Keratinocyte (primary cell): Measurements from ENCODE around the gene TNIP2. TPM values are rescaled to one million over a fixed set of nuclear protein-coding genes. Genes with fewer than 3 reads are reported as not detected.
A peak's percentile ranks its signal among the peaks of the same experiment; 100 is the strongest.

Source experiments
- DNase-seq: peaks from one replicate; pipeline ENCODE4 v3.0.0-alpha.2; 2011; ENCODE audit warnings: low read depth, missing footprints, low spot score
- FAIRE-seq: peaks from 2 replicates; lab custom pipeline; 2011; peaks lifted over from hg19 to GRCh38; lab: Jason Lieb, UNC
- H2AFZ ChIP-seq: 2 replicates; pipeline ENCODE4 v1.6.0; 2012; ENCODE audit warnings: low read length, control low read depth, inconsistent platforms; ENCODE audit not compliant: control insufficient read depth
- H3K27ac ChIP-seq: 2 replicates; pipeline ENCODE4 v1.5.1; 2011; ENCODE audit warnings: low read length; ENCODE audit not compliant: control insufficient read depth, insufficient read depth
- H3K27me3 ChIP-seq: 3 replicates; pipeline ENCODE4 v1.6.0; 2011; ENCODE audit warnings: low read length; ENCODE audit not compliant: control insufficient read depth, insufficient read depth; ENCODE audit errors: extremely low read depth
- H3K36me3 ChIP-seq, 2 experiments: 2 replicates in 1 of 2; 3 replicates in 1 of 2; pipeline ENCODE4 v1.5.1; 2011; ENCODE audit warnings: low read length in 2 of 2, mild to moderate bottlenecking in 1 of 2; ENCODE audit not compliant: control insufficient read depth in 2 of 2, insufficient read depth in 2 of 2; ENCODE audit errors: extremely low read depth in 1 of 2
- H3K4me1 ChIP-seq: 3 replicates; pipeline ENCODE4 v1.5.1; 2011; ENCODE audit warnings: low read length; ENCODE audit not compliant: control insufficient read depth, insufficient read depth; ENCODE audit errors: extremely low read depth
- H3K4me2 ChIP-seq: 3 replicates; pipeline ENCODE4 v1.6.0; 2011; ENCODE audit warnings: low read depth, low read length; ENCODE audit not compliant: control insufficient read depth, insufficient read depth; ENCODE audit errors: extremely low read depth
- H3K4me3 ChIP-seq, 3 experiments: fragments of 200-600 bp in 1 of 3; sonication (generic) in 1 of 3; 2 replicates in 2 of 3; 3 replicates in 1 of 3; pipeline ENCODE4 v1.5.1; 2011 to 2016; ENCODE audit warnings: low read length in 3 of 3, mild to moderate bottlenecking in 3 of 3, control low read depth in 2 of 3, inconsistent platforms in 1 of 3, low read depth in 1 of 3, mixed read lengths in 1 of 3, mixed run types in 1 of 3, moderate library complexity in 1 of 3; ENCODE audit not compliant: control insufficient read depth in 2 of 3, insufficient read depth in 2 of 3; ENCODE audit errors: extremely low read depth in 1 of 3
- H3K79me2 ChIP-seq: 2 replicates; pipeline ENCODE4 v1.6.0; 2012; ENCODE audit warnings: low read length; ENCODE audit not compliant: control insufficient read depth, insufficient read depth
- H3K9ac ChIP-seq: 3 replicates; pipeline ENCODE4 v1.6.0; 2011; ENCODE audit warnings: low read length; ENCODE audit not compliant: control insufficient read depth, insufficient read depth; ENCODE audit errors: extremely low read depth
- H3K9me1 ChIP-seq: 3 replicates; pipeline ENCODE4 v1.6.0; 2011; ENCODE audit warnings: low read length; ENCODE audit not compliant: control insufficient read depth, insufficient read depth; ENCODE audit errors: extremely low read depth
- H3K9me3 ChIP-seq: 2 replicates; pipeline ENCODE4 v1.5.1; 2012; ENCODE audit warnings: low read depth, low read length; ENCODE audit not compliant: control insufficient read depth
- H4K20me1 ChIP-seq: 3 replicates; pipeline ENCODE4 v1.6.0; 2011; ENCODE audit warnings: low read length; ENCODE audit not compliant: control insufficient read depth, insufficient read depth; ENCODE audit errors: extremely low read depth
- CTCF ChIP-seq, 3 experiments: IDR thresholded peaks in 1 of 3; conservative IDR thresholded peaks in 1 of 3; optimal IDR thresholded peaks in 1 of 3; 2 replicates in 2 of 3; 3 replicates in 1 of 3; pipeline versions ENCODE3 to v1.5.1; 2011; ENCODE audit warnings: low read length in 3 of 3, mild to moderate bottlenecking in 3 of 3, moderate library complexity in 2 of 3, control low read depth in 1 of 3, inconsistent platforms in 1 of 3; ENCODE audit not compliant: insufficient read depth in 2 of 3; ENCODE audit errors: extremely low read depth in 1 of 3
- EZH2 ChIP-seq: IDR thresholded peaks from one replicate; pipeline ENCODE4 v1.6.1; 2012; ENCODE audit warnings: inconsistent platforms, mild to moderate bottlenecking, low read length, moderate library complexity
- dilution Hi-C: fragments of 300-500 bp; cut with MboI; formaldehyde crosslinking; loops from one replicate; pipeline ENCODE4 v1.7.0; 2020; ENCODE audit warnings: low sequenced_read_pairs; ENCODE audit not compliant: extremely low pct_ligation_motif_present
- polyA plus RNA-seq, 5 experiments: library from polyadenylated mRNA; depleted of rRNA in 3 of 5; stranded (reverse) in 3 of 5; stranded (forward) in 1 of 5; unstranded in 1 of 5; fragments of >200 nt; gene quantifications; 1 replicate in 1 of 5; 2 replicates in 3 of 5; 3 replicates in 1 of 5; pipeline versions ENCODE4 v1.2.1 to v1.2.3, GENCODE V29; 2011 to 2012; ENCODE audit warnings: missing spikeins in 2 of 5, low read depth in 1 of 5, low replicate concordance in 1 of 5

TNIP2 gene
- polyA plus RNA-seq, 1 donor (not counting 4 experiments of a cell fraction or from before 2014, with no cell fraction given), result 22.6 TPM

GRCh38 chr4:2714918-2715317 lies 41.2 kb downstream of the TNIP2 start:
- FAIRE-seq, result no peak

GRCh38 chr4:2714061-2714770 lies 41.9 kb downstream of the TNIP2 start:
- Histone ChIP-seq H3K4me1 (peaks cover 10% of the 10 kb centered on the region), H3K9ac (no peak overlapping the region), H3K9me1 (no peaks in the 10 kb centered on the region), H3K36me3 (peaks cover 13 to 14% of the 10 kb centered on the region in 2 experiments), H3K27me3 (no peaks in the 10 kb centered on the region), H4K20me1 (peaks cover 2% of the 10 kb centered on the region), H3K79me2 (peaks cover 2% of the 10 kb centered on the region), H3K4me2 (peak overlapping the region; percentile 18), H3K9me3 (no peaks in the 10 kb centered on the region), H3K27ac (peak overlapping the region; percentile 16), H2AFZ (no peak overlapping the region), H3K4me3 (no peak overlapping the region)
- no peak for TF ChIP-seq EZH2
- no peak for TF ChIP-seq CTCF (optimal IDR thresholded peaks at IDR 0.05 in 1 of 3, IDR thresholded peaks at IDR 0.05 in 1 of 3, conservative IDR thresholded peaks at IDR 0.05 in 1 of 3; ENCODE audit: extremely low read depth in 1 of 3, insufficient read depth in 2 of 3, low read length in 3 of 3)
- FAIRE-seq (no peak), DNase-seq (no peak)
- dilution Hi-C loops, result no loop called here

More at GRCh38 chr4:2714918-2715317, 41.2 kb downstream of the TNIP2 start:
- H3K9ac ChIP-seq, result no peak overlapping the region
- no peak overlapping the region for H3K4me3 ChIP-seq
- H3K27me3 ChIP-seq, result no peaks in the 10 kb centered on the region
- H3K36me3 ChIP-seq, result peaks cover 13 to 14% of the 10 kb centered on the region in 2 experiments
- H3K9me3 ChIP-seq, result no peaks in the 10 kb centered on the region
- no peak for DNase-seq
- H3K4me1 ChIP-seq, result peaks cover 10% of the 10 kb centered on the region
- H2AFZ ChIP-seq, result no peak overlapping the region
- peaks cover 2% of the 10 kb centered on the region for H3K79me2 ChIP-seq
- no peak overlapping the region for H3K27ac ChIP-seq
- H3K4me2 ChIP-seq, result no peak overlapping the region
- dilution Hi-C loops, result no loop called here
- peaks cover 2% of the 10 kb centered on the region for H4K20me1 ChIP-seq
- TF ChIP-seq EZH2, result no peak
- no peak for TF ChIP-seq CTCF (optimal IDR thresholded peaks at IDR 0.05 in 1 of 3, IDR thresholded peaks at IDR 0.05 in 1 of 3, conservative IDR thresholded peaks at IDR 0.05 in 1 of 3; ENCODE audit: extremely low read depth in 1 of 3, insufficient read depth in 2 of 3, low read length in 3 of 3)
- H3K9me1 ChIP-seq, result no peaks in the 10 kb centered on the region
